22Rv1 (cell line): ENCODE measurements around the gene IGSF3.

ENCODE experiments used
- H3K27ac ChIP-seq: fragments of 450-650 bp; 2 replicates; pipeline ENCODE4 v1.5.1; 2017
- ZFX ChIP-seq: fragments of 450-650 bp; IDR thresholded peaks from 2 replicates; pipeline ENCODE4 v1.6.1; 2017; ENCODE audit warnings: antibody characterized with exemption, borderline replicate concordance
- TF ChIP-seq, protein P1 (sequence below): fragments of 450-650 bp; IDR thresholded peaks from 2 replicates; pipeline ENCODE4 v1.5.1; 2017; ENCODE audit warnings: mild to moderate bottlenecking

IGSF3 gene

GRCh38 chr1:116528329-116529083, 139.0 kb downstream of the IGSF3 start:
- H3K27ac ChIP-seq, result no peak overlapping the region
- TF ChIP-seq, protein P1, sequence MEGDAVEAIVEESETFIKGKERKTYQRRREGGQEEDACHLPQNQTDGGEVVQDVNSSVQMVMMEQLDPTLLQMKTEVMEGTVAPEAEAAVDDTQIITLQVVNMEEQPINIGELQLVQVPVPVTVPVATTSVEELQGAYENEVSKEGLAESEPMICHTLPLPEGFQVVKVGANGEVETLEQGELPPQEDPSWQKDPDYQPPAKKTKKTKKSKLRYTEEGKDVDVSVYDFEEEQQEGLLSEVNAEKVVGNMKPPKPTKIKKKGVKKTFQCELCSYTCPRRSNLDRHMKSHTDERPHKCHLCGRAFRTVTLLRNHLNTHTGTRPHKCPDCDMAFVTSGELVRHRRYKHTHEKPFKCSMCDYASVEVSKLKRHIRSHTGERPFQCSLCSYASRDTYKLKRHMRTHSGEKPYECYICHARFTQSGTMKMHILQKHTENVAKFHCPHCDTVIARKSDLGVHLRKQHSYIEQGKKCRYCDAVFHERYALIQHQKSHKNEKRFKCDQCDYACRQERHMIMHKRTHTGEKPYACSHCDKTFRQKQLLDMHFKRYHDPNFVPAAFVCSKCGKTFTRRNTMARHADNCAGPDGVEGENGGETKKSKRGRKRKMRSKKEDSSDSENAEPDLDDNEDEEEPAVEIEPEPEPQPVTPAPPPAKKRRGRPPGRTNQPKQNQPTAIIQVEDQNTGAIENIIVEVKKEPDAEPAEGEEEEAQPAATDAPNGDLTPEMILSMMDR, result no peak
- TF ChIP-seq ZFX, result no peak

- H3K27ac ChIP-seq, result no peak overlapping the region
- TF ChIP-seq ZFX, result no peak
- TF ChIP-seq, protein P1, result no peak
Observed at GRCh38 chr1:116525440-116525839, 142.1 kb downstream of the IGSF3 start.
